GM10847 (cell line): ENCODE results near the gene SLC36A3.

Experiments
- POLR2A ChIP-seq: IDR thresholded peaks from 2 replicates; pipeline ENCODE4 v1.6.1; 2011; ENCODE audit not compliant: insufficient read length; ENCODE audit errors: extremely low read depth

The SLC36A3 gene

DNA sequence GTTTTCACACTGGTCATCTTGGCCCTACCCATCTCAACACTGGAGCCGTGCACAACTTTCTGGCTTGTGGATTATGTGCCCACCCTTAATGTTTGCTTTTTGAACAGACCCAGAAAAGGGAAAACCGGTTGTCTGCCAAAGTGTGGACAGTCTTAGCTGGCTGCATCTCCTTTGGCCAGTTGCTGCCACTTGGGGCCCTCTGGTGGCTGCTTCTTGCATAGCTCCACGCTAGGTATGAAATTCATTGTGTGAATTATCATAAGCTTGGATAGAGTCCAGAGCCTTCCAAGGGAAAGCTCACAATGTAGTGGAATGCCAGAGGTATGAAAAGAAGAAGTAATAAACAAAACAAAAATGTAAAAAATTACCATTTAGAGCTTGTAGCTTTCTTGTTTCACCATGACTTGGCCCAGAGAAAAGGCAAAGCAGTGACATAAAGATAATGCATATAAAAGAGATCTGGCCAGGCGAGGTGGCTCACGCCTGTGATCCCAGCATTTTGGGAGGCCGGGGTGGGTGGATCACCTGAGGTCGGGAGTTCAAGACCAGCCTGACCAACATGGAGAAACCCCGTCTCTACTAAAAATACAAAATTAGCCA lies 12.5 kb upstream of the SLC36A3 start:
- TF ChIP-seq POLR2A, result no peak

- TF ChIP-seq POLR2A, result no peak
Observed at GRCh38 chr5:151313357-151313756, 9.8 kb upstream of the SLC36A3 start.

DNA sequence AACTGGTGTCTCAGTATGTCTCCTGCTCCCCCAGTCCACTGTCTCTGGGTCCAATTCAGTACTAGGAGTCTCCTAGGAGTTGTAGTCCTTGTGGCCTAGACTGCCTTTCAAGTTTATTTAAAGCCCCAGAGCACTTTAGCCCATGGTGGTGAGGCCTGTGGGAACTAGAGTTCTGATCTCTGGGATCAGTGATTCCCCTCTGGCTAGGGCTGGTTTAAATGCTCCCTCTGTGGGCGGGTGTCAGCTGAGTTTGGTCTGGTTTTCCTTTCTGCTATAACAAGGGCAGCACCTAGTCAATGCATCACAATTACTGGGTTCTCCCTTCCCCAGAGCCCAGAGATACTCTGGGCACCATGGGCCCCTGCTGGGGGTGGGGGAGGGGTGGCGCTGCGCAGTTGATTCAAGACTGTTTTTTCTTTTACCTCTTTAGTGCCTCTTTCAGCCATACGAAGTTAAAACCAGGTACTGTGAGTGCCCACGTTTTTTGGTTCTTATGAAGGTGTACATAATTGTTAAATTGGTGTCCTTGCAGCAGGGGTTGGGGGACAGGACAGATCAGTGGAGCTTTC lies 9.3 kb upstream of the SLC36A3 start:
- no peak for TF ChIP-seq POLR2A

- no peak for TF ChIP-seq POLR2A
Observed at GRCh38 chr5:151310932-151311331, 7.4 kb upstream of the SLC36A3 start.

DNA sequence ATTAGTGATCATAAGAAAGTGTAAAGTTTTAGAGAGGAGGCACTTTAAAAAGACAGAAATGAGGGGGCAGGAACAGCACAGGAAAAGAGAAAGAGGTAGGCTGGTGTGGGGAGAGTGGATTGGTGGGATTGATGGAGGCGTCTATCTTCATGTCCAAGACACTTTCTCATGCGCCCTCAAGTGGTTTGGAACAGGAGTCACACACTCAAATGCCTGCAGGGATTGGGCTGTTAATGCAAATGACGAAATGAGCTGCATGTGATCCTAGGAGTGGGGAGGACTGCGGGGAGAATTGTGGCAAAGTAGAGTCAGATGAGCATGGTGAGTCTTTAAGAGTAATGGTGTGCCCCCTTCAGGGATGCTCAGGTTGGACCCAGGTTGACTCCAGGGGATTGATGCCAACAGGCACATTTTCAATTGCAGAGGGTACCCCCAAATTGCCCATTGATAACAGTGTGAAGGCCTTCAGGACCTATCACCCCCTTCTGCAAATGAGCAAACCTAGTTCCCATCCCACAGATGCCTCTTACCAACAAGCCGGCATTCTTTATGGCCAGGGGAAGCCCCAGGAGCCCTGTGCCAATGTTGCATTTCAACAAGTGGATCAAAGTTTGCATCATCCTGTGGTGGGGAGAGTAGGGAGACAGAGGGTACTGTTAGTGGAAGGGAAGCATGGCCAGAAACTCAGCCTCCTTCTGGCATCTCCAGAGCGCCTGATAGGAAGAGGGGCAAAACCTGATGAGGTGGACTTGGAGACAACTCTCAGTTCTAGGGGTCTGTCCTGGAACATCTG lies 5.3 kb downstream of the SLC36A3 start:
- TF ChIP-seq POLR2A, result no peak

GRCh38 chr5:151296974-151297373 lies 6.6 kb downstream of the SLC36A3 start:
- TF ChIP-seq POLR2A, result no peak

DNA sequence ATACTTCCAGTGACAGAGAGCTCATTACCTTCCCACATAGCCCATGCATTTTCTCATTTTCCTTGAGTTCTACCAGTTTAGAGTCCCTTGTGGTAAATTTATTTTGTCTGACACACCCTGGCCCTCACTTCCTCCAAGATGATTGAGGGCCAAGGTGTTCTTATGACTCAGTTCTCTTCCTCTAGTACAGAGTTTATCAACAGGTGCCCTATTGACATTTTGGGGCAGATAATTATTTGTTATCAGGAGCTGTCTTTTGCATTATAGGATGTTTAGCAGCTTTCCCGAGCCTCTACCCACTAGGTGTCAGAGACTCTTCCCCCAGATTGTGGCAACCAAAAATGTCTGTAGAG lies 7.1 kb downstream of the SLC36A3 start:
- TF ChIP-seq POLR2A, result no peak

- TF ChIP-seq POLR2A, result no peak
Observed at GRCh38 chr5:151295791-151296477, 7.6 kb downstream of the SLC36A3 start.

GRCh38 chr5:151295138-151295537 lies 8.4 kb downstream of the SLC36A3 start:
- no peak for TF ChIP-seq POLR2A

GRCh38 chr5:151293624-151294023 lies 9.9 kb downstream of the SLC36A3 start:
- no peak for TF ChIP-seq POLR2A

GRCh38 chr5:151288180-151288579 lies 15.4 kb downstream of the SLC36A3 start:
- no peak for TF ChIP-seq POLR2A

DNA sequence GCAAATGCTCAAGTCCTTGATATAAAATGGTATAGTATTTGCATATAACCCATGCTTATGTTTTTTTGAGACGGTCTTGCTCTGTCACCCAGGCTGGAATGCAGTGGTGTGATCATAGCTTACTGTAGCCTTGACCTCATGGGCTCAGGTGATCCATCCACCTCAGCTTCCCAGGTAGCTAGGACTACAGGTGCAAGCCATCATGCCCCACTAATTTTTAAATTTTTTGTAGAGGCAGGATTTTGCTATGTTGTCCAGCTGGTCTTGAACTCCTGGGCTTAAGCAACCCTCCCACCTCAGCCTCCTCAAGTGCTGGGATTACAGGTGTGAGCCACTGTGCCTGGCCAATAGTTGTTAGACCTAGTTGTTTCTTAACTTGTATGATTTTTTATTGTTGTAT lies 17.3 kb downstream of the SLC36A3 start:
- no peak for TF ChIP-seq POLR2A

DNA sequence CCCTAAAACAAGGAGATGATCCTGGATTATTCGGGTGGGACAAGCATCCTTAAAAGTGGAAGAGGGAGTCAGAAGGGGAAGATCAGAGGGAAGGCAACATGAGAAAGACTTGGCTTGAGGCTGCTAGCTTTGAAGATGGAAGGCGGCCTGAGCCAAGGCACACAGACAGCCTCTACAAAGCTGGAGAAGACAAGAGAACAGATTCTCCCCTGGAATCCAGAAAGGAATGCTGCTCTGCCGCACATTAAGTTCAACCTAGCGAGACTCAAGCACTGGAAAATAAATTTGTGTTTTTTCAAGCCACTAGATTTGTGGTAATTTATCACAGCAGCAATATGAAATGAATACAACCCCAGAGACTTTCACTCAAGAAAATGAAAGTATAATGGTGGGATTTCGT lies 17.9 kb downstream of the SLC36A3 start:
- TF ChIP-seq POLR2A, result no peak

GRCh38 chr5:151284392-151284967 lies 19.1 kb downstream of the SLC36A3 start:
- no peak for TF ChIP-seq POLR2A

- no peak for TF ChIP-seq POLR2A
Observed at GRCh38 chr5:151283120-151283825, 20.3 kb downstream of the SLC36A3 start.
